GM18870 (cell line): ENCODE data around the gene WDR44.

ENCODE experiments used
- ATAC-seq: cut with Tn5 transposase; IDR thresholded peaks from one replicate; pipeline ENCODE4 v1.9.1; 2021; ENCODE audit warnings: moderate library complexity; ENCODE audit not compliant: unreplicated experiment

WDR44 gene

DNA sequence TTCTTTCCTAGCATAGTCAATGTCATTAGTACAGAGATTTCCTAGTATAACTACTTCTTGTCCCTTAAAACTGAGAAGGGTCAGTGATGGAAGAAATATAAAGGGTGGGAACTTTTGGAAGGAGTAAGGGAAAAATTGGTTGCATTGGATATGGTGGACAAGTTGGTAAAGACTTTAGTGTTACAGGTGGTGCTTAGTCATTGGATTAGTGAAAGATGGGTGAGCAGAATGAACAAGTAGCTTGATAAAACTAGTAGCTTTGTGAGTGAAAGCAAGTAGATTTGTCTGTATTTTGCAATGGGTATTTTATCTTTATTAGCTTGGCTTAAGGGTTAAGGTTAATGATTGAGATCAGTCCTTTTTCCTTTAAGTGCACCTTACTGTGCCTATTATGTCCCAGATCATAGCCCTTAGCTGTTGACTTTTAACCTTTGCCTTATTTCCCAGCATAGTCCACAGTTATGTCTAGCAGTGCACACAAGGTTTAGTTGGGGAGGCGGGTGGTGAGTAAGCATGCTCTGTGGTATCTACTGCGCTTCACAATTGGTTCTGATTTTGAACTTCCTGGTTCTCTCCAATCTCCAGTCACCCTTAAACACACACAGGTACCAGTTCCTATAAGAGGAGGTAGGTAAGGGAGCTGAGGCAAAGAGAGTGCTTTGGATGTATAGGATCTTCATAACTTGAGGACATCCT, 9.5 kb downstream of the WDR44 start:
- ATAC-seq: no peak

DNA sequence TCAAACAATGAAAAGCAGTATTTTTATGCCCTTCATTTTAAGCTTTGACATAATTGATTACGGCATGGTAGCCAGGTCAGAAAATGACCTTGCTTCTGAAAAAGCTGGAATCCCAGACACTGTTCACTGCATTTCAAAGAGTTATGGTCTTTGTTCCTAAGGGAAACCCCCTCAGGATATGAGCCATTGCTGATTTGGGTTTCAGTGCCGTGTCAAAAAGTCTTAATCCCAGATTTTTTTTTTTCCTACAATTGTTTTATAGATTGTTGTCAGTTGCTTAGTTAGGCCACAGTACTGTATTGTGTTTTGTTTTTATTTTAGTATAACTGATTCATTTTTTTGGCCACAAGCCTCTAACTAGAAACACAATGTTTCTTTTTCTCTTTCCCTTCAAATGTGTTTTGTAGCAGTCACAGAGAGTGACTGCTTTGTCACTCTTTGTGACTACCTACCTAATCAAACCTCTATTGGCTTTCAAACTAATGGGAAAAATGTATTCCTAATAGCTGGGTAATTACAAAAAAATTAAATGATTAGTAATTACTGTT, 10.3 kb downstream of the WDR44 start:
- no peak for ATAC-seq

DNA sequence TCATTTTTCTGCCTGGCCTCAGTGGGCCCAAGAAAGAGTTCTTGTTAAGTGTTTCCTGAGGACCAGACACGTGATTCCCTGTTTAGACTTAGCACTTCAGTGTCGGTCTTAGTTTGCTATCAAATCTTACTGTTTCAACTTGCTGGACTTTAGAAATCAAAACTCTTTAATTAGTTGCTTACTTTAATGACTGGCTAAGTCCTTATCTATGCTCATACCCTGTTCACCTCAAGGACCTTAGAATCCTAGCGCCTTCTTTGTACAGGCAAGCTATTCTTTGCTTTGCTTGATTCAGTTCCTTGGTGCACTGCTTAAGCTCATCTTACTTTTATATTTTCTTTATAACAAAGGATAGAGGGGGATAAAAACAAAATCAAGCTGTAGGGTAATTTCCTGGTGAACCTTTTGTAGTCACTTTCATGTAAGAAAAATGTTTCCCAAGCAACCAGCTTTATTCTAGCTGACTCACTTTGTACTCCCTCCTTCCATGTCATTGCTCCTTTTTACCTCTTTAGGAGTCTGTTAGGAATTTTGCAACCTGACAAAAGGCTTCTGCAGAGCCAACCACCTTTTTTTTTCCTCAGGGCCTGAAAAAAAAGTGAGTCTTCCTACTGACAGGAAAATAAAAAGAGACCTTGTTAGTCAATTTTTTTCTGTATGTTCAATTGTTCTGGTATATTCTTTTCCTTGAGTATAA, 14.7 kb downstream of the WDR44 start:
- ATAC-seq: no peak

DNA sequence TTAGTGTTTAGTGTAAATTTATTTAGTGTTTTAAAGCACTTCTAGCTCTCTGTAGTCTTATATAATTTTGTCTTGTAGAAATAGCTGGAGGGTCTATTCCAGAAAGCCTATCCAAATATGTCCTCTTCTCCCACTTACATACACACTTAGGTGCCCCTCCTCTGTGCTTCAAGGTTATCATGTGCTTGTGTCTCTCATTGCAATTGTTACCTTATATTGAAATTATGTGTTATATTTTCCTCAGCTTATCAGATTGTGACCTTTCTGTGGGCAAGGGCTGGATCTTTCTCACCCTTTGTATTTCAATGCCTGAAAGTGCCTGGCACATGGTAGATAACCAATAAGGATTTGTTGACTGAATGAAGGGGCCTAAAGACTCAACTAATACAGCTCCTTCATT, 18.4 kb downstream of the WDR44 start:
- ATAC-seq: no peak

DNA sequence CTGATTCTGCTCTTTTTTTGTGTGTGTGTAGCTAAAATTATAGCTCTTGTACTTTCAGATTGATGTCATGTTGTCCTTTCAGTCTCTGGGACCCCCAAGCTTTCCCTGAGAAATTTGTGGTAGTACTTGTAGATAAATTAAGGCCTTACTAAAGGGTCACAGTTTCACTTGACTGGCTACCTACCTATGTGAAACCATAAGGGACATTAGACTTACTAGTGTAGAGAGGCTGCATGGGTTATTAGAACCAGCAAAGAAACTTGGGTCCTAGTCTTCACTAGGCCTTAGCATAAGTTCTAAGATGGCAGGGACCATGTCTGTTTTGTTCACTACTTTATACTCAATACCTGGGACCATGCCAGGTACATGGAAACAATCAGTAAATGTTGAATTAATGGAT, 21.4 kb downstream of the WDR44 start:
- ATAC-seq: no peak

DNA sequence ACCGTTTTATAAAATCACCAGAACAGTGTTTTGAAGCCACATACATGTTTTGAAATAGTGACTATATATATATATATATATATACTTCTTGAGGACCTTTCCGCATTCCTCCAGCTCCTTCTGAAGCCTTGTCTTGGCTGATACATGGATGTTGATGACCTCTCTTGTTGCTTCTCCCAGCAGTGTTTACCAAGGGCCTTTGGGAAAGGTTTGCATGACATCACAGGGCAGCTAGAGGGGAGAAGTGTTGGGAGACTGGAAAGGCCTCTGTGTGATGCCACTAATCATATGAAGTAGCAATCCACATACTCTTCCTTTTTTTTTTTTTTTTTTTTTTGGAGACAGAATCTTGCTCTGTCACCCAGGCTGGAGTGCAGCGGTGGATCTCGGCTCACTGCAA, 22.5 kb downstream of the WDR44 start:
- no peak for ATAC-seq

DNA sequence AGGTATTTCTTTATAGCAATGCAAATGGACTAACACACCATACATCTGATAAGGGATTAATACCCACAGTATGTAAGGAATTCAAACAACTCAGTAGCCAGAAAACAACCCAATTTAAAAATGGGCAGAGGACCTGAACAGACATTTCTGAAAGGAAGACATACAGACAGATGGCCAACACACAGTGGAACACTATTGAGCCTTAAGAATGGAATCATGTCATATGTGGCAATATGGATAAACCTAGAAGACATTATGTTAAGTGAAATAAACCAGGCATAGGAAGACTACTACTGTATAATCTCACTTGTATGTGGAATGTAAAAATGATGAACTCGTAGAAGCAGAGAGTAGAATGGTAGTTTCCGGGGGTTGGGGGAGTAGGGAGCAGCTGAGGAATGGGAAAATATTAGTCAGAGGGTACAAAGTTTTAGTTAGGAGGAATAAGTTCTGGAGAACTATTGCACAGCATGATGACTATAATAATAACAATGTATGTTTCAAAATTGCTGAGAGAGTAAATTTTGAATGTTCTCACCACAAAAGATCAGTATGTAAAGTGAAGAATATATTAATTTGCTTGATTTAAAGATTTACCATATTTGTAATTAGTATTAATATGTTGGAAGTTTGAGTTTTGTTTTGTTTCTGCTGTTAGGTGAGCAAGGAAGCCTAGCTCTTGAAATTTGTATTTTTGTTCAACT, 25.2 kb downstream of the WDR44 start:
- no peak for ATAC-seq

DNA sequence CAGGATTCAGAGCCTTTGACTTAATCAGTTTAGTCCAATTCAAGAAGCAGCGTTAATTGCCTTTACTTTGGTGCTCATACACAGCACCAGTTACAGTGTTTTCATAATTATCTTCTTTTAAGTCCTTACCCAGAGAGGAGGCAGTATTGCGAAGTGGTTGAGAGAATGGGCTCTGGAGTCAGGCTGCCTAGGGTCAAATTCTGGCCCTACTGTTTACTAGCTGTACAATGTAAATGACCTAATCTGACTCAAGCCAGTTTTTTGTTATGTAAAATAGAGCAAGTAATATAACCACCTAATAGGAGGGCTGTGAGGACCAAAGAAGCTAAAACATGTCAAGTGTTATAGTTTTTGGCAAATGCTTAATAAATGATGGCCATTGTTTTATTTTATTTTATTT, 27.6 kb downstream of the WDR44 start:
- no peak for ATAC-seq

DNA sequence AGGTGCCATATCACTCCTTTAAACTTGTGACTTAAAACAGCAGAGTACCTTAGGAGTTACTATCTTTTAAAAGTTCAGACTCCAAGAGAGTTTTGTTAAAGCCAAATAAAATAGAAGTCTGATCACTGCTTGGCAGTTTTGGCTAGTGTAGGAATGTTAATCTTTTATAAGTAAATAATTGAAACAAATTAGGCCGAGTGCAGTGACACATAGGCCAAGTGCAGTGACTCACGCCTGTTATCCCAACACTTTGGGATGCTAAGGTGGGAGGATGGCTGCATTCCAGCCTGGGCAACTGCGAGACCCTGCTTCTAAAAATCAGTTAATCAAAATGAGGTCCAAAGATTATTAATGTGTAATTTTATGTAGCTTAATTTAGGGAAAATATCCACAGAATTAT, 37.2 kb downstream of the WDR44 start:
- no peak for ATAC-seq

DNA sequence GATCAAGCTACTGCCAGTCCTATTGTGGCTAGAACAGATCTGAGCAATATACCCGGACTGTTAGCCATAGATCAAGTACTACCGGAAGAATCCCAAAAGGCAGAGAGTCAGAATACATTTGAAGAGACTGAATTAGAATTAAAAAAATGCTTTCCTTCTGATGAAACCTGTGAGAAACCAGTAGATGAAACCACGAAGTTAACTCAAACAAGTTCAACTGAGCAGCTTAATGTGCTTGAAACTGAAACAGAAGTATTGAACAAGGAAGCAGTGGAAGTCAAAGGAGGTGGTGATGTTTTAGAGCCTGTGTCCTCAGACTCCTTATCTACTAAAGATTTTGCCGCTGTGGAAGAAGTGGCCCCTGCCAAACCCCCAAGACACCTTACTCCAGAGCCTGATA, 46.8 kb downstream of the WDR44 start:
- ATAC-seq: no peak

DNA sequence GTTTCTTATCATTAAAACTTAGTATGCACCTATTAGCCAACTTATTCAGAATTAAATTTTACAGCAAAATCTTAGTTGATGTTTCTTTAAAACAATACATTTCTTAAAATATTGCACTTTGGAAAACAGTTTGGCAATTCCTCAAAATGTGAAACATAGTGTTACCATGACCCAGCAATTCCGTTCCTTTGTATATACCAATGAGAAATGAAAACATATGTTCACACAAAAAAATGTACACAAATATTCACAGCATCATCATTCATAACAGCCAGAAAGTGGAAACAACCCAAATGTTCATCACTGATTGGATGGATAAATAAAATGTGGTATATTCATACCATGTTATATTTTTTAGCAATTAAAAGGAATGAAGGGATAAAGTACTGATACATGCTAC, 50.2 kb downstream of the WDR44 start:
- ATAC-seq: no peak

DNA sequence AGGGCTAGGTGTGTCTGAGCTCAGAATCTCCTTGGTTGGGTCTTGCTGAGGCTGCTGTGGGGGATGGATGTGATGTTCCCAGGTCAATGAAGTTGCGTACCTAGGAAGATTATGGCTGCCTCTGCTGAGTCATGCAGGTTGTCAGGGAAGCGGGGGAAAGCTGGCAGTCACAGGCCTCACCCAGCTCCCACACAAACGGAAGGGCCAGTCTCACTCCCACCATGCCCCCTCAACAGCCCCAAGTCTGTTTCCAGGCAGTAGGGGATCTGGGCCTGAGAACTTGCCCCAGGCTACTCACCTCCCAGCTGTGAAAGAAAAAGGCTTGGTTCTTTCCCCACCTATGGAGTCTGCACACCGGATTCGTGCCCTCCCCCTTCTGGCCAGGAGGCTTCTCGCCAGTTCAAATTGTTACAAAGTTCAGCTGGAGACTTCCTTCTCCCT, 72.9 kb downstream of the WDR44 start:
- ATAC-seq: no peak

DNA sequence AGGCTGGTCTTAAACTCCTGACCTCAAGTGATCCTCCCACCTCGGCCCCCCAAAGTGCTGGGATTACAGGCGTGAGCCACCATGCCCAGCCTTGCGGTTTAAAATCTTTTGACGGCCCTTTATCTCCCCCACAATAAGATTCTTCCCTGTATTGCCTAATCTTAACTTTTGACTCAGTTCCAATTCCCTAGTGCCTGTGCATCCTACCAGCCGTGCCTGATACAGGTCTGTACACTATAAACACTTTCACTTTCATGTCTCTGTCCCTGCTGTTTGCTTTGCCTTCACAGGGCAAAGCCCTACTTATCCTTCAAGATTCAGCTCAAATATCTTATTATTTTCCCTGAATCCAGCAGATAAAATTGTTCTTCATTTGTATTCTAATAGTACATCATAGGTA, 74.6 kb downstream of the WDR44 start:
- ATAC-seq: peak; percentile 51

DNA sequence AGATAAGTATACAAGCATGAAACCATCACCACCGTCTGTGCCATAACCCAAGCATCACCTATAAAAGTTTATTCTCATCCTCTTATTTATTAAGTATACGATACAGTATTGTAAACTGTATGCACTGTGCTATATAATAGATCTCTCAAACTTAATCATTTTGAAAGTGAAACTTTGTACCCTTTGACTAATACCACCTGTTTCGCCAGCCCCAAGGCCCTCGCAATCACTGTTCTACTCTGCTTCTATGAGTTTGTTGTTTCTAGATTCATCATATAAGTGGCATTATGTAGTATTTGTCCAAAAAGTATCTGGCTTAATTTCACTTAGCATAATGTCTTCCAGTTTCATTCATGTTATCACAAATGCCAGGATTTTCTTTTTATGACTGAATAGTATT, 77.7 kb downstream of the WDR44 start:
- peak; percentile 97 for ATAC-seq

DNA sequence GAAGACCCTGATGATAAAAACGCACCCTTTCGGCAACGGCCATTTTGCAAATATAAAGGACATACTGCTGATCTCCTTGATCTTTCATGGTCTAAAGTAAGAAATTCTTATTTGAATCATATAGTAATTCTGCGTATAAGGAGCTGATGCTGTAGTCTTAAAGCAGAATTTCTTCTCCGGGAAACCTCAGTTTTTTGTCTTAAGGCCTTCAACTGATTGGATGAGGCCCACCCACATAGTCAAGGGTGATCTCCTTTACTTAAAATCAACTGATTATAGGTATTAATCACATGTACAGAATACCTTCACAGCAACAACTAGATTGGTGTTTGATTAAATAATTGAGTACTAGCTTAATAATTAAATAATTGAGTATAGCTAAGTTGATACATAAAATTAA, 86.9 kb downstream of the WDR44 start:
- ATAC-seq: no peak

DNA sequence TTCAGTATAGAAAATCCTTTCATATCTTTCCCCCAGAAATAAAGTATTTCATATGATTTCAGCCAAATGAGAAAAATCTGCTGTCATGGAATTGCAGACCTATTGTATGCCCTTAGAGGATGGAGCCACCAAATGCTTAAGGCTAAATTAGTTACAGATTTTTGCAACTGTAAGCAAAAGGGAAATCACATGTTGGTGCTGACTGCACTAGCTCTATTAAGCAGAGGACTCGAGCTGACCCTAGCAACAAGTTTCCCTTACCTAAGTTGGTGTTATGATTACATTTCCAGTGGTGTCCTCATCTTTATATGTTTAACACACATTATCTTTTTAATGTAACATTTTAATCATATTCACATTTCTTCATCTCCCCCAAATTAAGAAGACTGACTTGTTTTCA, 91.4 kb downstream of the WDR44 start:
- no peak for ATAC-seq

DNA sequence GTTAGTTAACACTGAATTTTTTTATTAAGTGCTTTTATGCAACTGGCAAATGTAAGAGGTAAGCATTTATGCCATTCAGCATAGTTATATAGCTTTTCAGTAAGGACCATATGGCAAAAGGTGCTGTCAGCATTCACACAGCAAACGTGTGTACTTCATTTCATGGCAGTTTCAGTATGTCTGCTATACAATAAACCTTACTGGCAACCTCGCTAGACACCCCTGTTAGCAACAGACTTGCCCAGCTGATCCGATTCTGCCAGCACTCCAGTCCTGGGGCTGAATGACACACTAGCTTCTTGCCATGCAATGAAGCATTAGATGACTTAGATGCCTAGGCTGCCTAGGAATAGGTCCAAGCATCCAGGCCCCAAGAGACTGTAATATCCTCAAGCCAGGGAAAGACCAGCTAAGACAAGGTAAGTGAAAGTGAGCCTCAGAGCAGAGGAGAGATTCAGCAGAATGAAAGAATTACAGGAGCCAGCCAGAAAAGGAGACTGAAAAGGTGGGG, 102.4 kb downstream of the WDR44 start:
- ATAC-seq: no peak

DNA sequence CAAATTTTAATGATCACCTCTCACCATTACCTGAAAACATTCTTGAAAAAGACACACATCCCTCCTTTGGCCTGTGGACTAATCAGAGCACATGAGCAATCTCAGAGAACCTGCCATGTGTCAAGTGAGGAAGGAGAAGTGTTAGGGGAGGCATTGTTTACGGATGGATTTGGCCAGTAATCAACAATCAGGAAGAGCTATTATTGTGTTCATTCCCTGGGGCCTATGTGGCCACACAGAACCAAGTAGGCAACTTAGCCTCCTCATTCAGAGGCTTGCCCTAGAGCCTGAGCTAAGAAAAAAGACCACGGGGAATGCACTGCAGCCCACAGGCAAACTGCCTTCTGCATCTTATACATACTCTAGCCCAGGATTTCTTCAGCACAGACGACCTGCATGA, 109.1 kb downstream of the WDR44 start:
- no peak for ATAC-seq

DNA sequence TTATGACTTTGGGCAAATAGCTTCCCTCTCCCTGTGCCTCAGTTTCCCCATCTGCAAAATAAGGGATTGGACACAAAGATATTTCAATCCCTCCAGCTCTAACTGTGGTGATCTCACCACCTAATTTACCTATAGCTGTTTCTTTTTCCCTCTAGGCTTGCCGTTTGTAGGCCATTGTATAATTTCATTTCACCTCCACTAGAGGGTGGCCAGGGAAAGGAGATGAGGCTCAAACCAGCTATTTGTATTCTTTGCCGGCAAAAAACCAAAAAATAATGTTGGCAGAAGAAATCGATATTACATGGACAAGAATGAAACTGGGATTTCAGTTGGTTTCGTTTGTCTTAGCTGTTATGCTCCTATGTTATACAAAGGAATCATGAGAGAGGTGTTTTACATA, 113.6 kb downstream of the WDR44 start:
- peak; percentile 52 for ATAC-seq

DNA sequence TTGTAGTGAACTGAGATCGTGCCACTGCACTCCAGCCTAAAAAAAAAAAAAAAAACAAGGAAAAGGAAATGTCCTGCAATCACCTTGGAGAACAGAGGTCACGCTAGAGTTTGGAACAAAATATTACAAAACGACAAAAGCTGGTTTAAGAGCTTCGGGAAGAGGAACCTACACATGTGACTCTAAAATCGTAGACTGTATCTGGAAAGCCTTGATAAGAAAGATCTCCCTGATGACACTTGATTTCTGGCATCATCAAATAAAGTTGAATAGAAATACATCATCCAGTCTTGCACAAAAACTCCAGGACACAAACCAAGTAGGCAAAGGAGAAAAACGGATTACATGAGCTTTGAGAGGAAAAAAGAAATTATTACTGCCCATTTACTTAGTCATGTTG, 118.6 kb downstream of the WDR44 start:
- ATAC-seq: no peak

DNA sequence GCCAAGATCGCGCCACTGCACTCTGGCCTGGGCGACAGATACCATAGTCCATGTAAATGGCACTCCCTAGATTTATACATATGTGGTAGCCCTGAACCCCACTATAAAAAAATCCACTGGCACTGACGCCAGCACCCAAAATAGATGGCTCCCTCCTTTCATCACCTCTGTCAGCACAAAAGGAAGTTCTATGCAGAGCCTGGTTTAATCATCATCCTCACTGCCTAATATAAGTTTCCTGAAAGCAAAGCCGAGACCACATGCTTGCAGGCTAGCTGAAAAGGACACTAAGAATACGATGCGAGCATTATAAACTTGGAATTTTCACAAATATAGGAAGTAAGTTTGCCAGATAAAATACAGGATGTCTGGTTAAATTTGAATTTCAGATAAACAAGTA, 122.2 kb downstream of the WDR44 start:
- no peak for ATAC-seq
